Testis (tissue), 3 donors: Measurements from ENCODE around the gene TMEM51. TPM values are rescaled to one million over a fixed set of nuclear protein-coding genes. Genes with fewer than 3 reads are reported as not detected.

Experiments used
- DNase-seq: peaks from one replicate; pipeline ENCODE4 v3.0.0-alpha.2; 2019
- H3K27ac ChIP-seq, 2 donors: fragments of 200-600 bp; sonication (generic); one replicate each; pipeline ENCODE4 v1.5.1; 2019
- H3K27me3 ChIP-seq: fragments of 200-600 bp; sonication (generic); one replicate; pipeline ENCODE4 v1.5.1; 2019
- H3K36me3 ChIP-seq: fragments of 200-600 bp; sonication (generic); one replicate; pipeline ENCODE4 v1.5.1; 2017; ENCODE audit warnings: low read depth; ENCODE audit errors: missing control alignments
- H3K4me1 ChIP-seq: fragments of 200-600 bp; sonication (generic); one replicate; pipeline ENCODE4 v1.5.1; 2019
- H3K4me3 ChIP-seq, 2 donors: fragments of 200-600 bp; sonication (generic); one replicate each; pipeline ENCODE4 v1.5.1; 2017 to 2019
- H3K9me3 ChIP-seq: fragments of 200-600 bp; sonication (generic); one replicate; pipeline ENCODE4 v1.5.1; 2017
- CTCF ChIP-seq, 3 experiments: fragments of 450-650 bp in 2 of 3; fragments of 200-600 bp in 1 of 3; sonication (generic) in 1 of 3; IDR thresholded peaks; one replicate each; pipeline ENCODE4 v1.5.1; 2016 to 2019; ENCODE audit warnings: antibody characterized with exemption in 3 of 3, mild to moderate bottlenecking in 2 of 3, moderate library complexity in 1 of 3
- POLR2A ChIP-seq: fragments of 450-650 bp; IDR thresholded peaks from one replicate; pipeline ENCODE4 v1.6.1; 2017; ENCODE audit warnings: antibody characterized with exemption, mild to moderate bottlenecking, moderate library complexity
- WGBS, 2 donors: methylation state at CpG; one replicate each; pipeline ENCODE4 v1.1.5; 2018; 5-methylcytosine and 5-hydroxymethylcytosine counted together
- intact Hi-C: fragments of 100-400 bp; cut with DNase I; formaldehyde crosslinking; loops from one replicate; pipeline ENCODE4 v1.15.1; 2023; ENCODE audit warnings: low total_unique reads
- polyA plus RNA-seq: library from polyadenylated mRNA; stranded (reverse); fragments of 350-450 nt; fragmentation: Illumina TruSeq; extraction: RNeasy Lipid Tissue Mini Kit (QIAGEN cat#74804); gene quantifications from one replicate; pipeline ENCODE4 v1.2.3, GENCODE V29; 2014; ENCODE audit warnings: low read depth, low replicate concordance; ENCODE audit not compliant: insufficient read depth
- total RNA-seq, 2 donors: library from RNA; depleted of rRNA; stranded (reverse); fragments of >200 nt; gene quantifications; one replicate each; pipeline ENCODE4 v1.2.3, GENCODE V29; 2016

Gene TMEM51
- total and polyA plus RNA-seq, 3 donors from 2014 or later = 5.3 to 7.9 (median 5.3) TPM

- Histone ChIP-seq H3K27me3 (no peaks in the 10 kb centered on the region), H3K27ac (no peak overlapping the region), H3K4me1 (peaks cover 18% of the 10 kb centered on the region), H3K36me3 (no peaks in the 10 kb centered on the region), H3K9me3 (no peaks in the 10 kb centered on the region), H3K4me3 (no peak overlapping the region)
- TF ChIP-seq CTCF (IDR thresholded peaks at IDR 0.05) (no peak), POLR2A (no peak)
- no peak for DNase-seq
- 69 to 81% methylated on average over 6 of the region's 6 CpGs for WGBS, 2 donors
- intact Hi-C loops = no loop called here
These were observed 65.0 kb downstream of the TMEM51 start for GRCh38 chr1:15218287-15219279.

- Histone ChIP-seq H3K9me3 (no peaks in the 10 kb centered on the region), H3K36me3 (no peaks in the 10 kb centered on the region), H3K27me3 (no peaks in the 10 kb centered on the region), H3K27ac (no peak overlapping the region), H3K4me3 (no peak overlapping the region), H3K4me1 (peaks cover 10% of the 10 kb centered on the region)
- intact Hi-C loops = no loop called here
- 93 to 94% methylated on average over 21 to 22 of the region's 22 CpGs for WGBS, 2 donors
- DNase-seq = no peak
- TF ChIP-seq CTCF (IDR thresholded peaks at IDR 0.05) (no peak), POLR2A (no peak)
These were observed 65.9 kb downstream of the TMEM51 start for GRCh38 chr1:15219280-15220023.

- H3K4me1 ChIP-seq = peaks cover 6% of the 10 kb centered on the region
- WGBS, 2 donors = 91 to 94% methylated on average over 12 of the region's 12 CpGs
- TF ChIP-seq POLR2A (no peak), CTCF (IDR thresholded peaks at IDR 0.05) (no peak)
- no peaks in the 10 kb centered on the region for H3K27me3 ChIP-seq
- H3K9me3 ChIP-seq = no peaks in the 10 kb centered on the region
- H3K4me3 ChIP-seq = no peak overlapping the region
- no peaks in the 10 kb centered on the region for H3K36me3 ChIP-seq
- DNase-seq = no peak
- no peak overlapping the region for H3K27ac ChIP-seq
- intact Hi-C loops = no loop called here
These were observed 66.5 kb downstream of the TMEM51 start for GRCh38 chr1:15220024-15220392.

GRCh38 chr1:15220825-15221431, 67.4 kb downstream of the TMEM51 start:
- intact Hi-C loops = no loop called here
- no peaks in the 10 kb centered on the region for H3K9me3 ChIP-seq
- DNase-seq = no peak
- no peak for TF ChIP-seq POLR2A
- no peaks in the 10 kb centered on the region for H3K36me3 ChIP-seq
- peaks cover 2% of the 10 kb centered on the region for H3K4me1 ChIP-seq
- H3K27me3 ChIP-seq = no peaks in the 10 kb centered on the region
- 83 to 86% methylated on average over 7 of the region's 7 CpGs for WGBS, 2 donors
- H3K27ac ChIP-seq = no peak overlapping the region
- no peak overlapping the region for H3K4me3 ChIP-seq
